Activated naive CD4-positive, alpha-beta T cell treated with anti-CD3 and anti-CD28 coated beads for 36 hours (primary cell): Measurements from ENCODE around the gene ABCB9. TPM values are rescaled to one million over a fixed set of nuclear protein-coding genes. Genes with fewer than 3 reads are reported as not detected.
"Not testable (repeated sequence)": the region's sequence is repeated elsewhere in the genome, so short reads cannot be mapped to it uniquely, and the experiment has no call there.

ENCODE experiments used
- CTCF ChIA-PET: fragments of 350-600 bp; sonication (Branson Sonifier 250); formaldehyde crosslinking; loops from one replicate; lab custom pipeline; 2021; ENCODE audit warnings: antibody characterized with exemption; lab: Charles Lee
- DNase-seq: peaks from one replicate; pipeline ENCODE4 v3.0.0-alpha.2; 2020
- H3K27ac Mint-ChIP-seq: one replicate; pipeline ENCODE4 v1.8.0; 2021; ENCODE audit warnings: mild to moderate bottlenecking, mixed read lengths
- H3K27me3 Mint-ChIP-seq: one replicate; pipeline ENCODE4 v1.8.0; 2021; ENCODE audit warnings: low read depth, mixed read lengths
- H3K36me3 Mint-ChIP-seq: one replicate; pipeline ENCODE4 v1.8.0; 2021; ENCODE audit warnings: low read depth, mixed read lengths
- H3K4me1 Mint-ChIP-seq: one replicate; pipeline ENCODE4 v1.8.0; 2021; ENCODE audit warnings: low read depth, mixed read lengths
- H3K4me3 Mint-ChIP-seq: one replicate; pipeline ENCODE4 v1.8.0; 2021; ENCODE audit warnings: mild to moderate bottlenecking, moderate library complexity, mixed read lengths
- H3K9me3 Mint-ChIP-seq: one replicate; pipeline ENCODE4 v1.8.0; 2021; ENCODE audit warnings: mixed read lengths
- intact Hi-C: fragments of 100-400 bp; cut with micrococcal nuclease; formaldehyde crosslinking; loops from one replicate; pipeline ENCODE4 v1.15.1; 2023
- total RNA-seq, 2 experiments: library from RNA; stranded (reverse); gene quantifications; one replicate each; pipeline ENCODE4 v1.2.3, GENCODE V29; 2021

The ABCB9 gene
- total RNA-seq, 2 experiments from 2014 or later = 5.1 to 5.9 TPM

DNA sequence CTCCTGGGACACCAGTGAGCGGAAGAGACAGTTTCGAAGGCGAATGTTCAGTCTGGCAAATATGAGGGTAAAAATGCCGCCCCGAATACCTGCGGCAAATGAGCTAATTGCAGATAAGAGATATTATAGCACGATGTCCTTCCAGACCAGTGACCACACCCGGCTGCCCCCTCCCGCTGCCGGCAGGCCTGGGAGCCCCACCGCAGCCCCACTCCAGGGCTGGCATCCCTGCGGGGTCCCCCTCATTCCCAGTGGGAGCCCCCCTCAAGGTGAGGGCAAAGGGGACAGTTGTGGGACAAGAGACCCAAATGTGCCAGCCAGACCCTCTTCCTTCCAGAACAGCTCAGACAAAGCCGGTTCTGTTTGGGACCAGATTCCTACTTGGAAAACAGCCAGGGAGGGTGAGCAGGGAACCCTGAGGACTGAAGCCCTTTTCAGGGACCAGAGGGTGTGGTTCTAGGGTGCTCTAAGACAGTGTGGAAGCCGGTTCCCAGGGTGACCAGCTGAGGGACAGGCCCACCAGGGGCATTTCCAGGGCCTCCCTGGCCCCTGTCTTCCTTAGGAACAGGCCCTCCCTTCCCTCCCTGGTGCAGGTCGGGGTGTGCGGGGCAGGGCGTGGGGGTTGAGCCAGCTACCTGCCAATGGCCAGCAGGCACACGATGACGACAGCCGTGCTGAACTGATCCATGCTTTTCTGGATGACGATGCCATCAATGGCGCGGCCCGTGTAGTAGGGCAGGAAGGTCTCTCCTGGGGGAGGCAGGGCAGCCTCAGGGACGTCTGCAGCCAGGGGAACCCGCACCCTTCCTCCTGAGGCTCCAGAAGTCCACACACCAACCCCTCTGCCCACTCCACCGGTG is 16.2 kb downstream of the ABCB9 start:
- Mint-ChIP-seq H3K4me1 (peaks cover 18% of the 10 kb centered on the region), H3K27me3 (no peaks in the 10 kb centered on the region), H3K36me3 (no peaks in the 10 kb centered on the region), H3K27ac (no peak overlapping the region), H3K4me3 (no peak overlapping the region), H3K9me3 (no peaks in the 10 kb centered on the region)
- intact Hi-C loops = no loop called here
- CTCF ChIA-PET = interaction anchor here (0.6 to 15.0 kb wide), 6 partner anchors 69 to 570 kb away, joined by 3 to 185 read pairs (median 4); no protein-coding TSS in a partner anchor
- no peak for DNase-seq

DNA sequence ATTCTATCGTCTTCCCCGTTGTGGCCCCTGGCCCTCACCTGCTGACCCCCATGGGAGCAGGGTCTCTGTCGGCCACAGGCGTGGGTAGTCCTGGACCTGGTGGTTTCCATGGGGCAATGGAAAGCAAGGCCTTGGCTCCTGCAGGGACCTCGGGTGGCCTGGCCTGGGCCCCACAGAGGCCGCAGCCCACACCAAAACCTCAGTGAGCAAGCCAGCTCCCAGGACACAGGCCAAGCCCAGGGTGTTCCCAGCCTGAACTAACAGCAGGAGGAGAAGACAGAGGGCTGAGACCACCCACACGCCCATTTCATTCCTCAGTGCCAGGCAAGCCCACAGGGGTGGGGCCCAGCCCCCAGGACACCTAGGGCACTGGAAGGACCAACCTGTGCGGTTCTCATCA is 16.9 kb downstream of the ABCB9 start:
- H3K4me3 Mint-ChIP-seq = no peak overlapping the region
- no peaks in the 10 kb centered on the region for H3K9me3 Mint-ChIP-seq
- H3K4me1 Mint-ChIP-seq = peaks cover 18% of the 10 kb centered on the region
- no peak for DNase-seq
- no peak overlapping the region for H3K27ac Mint-ChIP-seq
- intact Hi-C loops = no loop called here
- H3K36me3 Mint-ChIP-seq = no peaks in the 10 kb centered on the region
- no peaks in the 10 kb centered on the region for H3K27me3 Mint-ChIP-seq
- CTCF ChIA-PET = interaction anchor here (0.6 to 15.0 kb wide), 4 partner anchors 78 to 571 kb away, joined by 3 to 185 read pairs (median 4); no protein-coding TSS in a partner anchor

DNA sequence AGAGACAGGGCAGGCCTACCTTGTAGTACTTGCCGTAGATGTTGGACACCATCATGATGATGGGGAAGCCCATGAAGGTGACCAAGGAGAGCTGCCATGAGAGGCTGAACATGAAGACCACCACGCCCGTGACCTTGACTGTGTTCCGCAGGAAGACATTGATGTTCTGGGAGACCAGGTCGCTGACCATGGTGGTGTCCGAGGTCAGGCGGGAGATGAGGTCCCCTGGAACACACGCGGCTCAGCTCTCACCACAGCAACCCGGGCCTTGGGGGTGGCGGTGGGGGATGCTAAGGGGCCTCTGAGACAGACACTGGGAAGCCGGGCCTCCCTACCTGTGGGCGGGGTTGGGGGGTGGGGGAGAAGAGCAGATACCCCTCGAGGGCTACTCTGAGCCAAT is 17.7 kb downstream of the ABCB9 start:
- peaks cover 18% of the 10 kb centered on the region for H3K4me1 Mint-ChIP-seq
- no peaks in the 10 kb centered on the region for H3K36me3 Mint-ChIP-seq
- CTCF ChIA-PET = interaction anchor here (1.7 to 15.0 kb wide), 2 partner anchors 77 to 88 kb away, joined by 4 to 185 read pairs; no protein-coding TSS in a partner anchor
- no peaks in the 10 kb centered on the region for H3K9me3 Mint-ChIP-seq
- intact Hi-C loops = no loop called here
- DNase-seq = no peak
- no peaks in the 10 kb centered on the region for H3K27me3 Mint-ChIP-seq
- no peak overlapping the region for H3K4me3 Mint-ChIP-seq
- H3K27ac Mint-ChIP-seq = no peak overlapping the region

DNA sequence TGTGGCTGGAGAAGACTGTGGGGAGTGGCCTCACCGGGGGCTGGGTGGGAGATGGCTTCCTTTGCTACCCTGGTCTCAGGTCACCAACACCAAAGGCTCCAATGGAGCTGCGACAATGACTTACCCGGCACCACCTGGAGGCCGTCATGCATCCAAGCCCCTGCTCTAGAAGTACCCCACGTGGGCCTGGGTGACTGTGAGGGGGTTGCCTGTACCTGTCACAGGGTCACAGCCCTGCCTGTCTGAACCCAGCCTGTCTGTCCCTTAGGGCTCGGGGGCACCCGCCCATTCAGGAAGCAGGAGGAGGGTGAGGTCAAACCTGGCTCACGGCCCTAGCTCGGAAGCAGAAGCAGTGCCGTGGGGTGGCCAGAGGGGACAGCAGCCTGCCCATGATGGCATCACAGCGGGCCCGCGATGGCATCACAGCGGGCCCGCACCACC is 18.9 kb downstream of the ABCB9 start:
- peaks cover 18% of the 10 kb centered on the region for H3K4me1 Mint-ChIP-seq
- CTCF ChIA-PET = interaction anchor here (1.3 to 15.0 kb wide), 2 partner anchors 65 to 87 kb away, joined by 6 to 185 read pairs; no protein-coding TSS in a partner anchor
- no peaks in the 10 kb centered on the region for H3K27me3 Mint-ChIP-seq
- DNase-seq = peak; percentile 17
- no peaks in the 10 kb centered on the region for H3K9me3 Mint-ChIP-seq
- peak overlapping the region; percentile 83 for H3K27ac Mint-ChIP-seq
- no peak overlapping the region for H3K4me3 Mint-ChIP-seq
- intact Hi-C loops = loop anchor here (1.0 to 2.0 kb wide), 4 partner anchors 27 to 73 kb away; no protein-coding TSS in a partner anchor
- no peaks in the 10 kb centered on the region for H3K36me3 Mint-ChIP-seq

DNA sequence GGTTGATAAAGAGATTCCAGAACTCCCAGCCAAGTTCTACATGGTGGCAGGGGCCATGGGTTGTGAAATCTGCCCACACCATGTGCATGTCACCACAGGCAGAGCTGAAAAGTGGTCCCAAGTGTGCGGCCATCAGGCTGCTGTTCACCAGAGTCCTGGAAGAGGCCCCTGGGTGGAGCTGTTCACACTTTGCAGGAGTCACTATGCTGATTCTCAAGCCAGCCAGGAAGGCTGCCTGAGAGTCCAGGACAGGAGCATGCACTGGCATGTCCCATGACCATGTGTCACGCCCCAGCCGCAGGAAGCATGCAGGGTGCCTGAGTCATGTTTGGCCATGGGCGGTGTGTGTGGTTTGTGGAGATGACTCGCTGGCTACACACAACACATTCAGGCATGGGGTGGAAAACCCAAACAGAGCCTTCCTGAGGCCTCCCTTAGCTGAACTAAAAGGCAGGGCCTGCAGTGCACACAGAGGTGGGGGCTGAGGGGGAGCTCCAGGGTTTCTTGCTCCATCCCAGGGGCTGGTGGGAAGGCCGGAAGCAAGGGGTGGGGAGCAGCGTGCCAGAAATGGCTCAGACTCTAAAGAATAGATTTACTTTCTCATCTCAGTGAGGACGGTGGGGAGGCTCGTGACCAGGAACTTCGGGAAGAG is 19.4 kb downstream of the ABCB9 start:
- Mint-ChIP-seq H3K4me3 (no peak overlapping the region), H3K36me3 (no peaks in the 10 kb centered on the region), H3K27me3 (no peaks in the 10 kb centered on the region), H3K4me1 (peaks cover 17% of the 10 kb centered on the region), H3K27ac (peak overlapping the region; percentile 83), H3K9me3 (no peaks in the 10 kb centered on the region)
- peak; percentile 96 for DNase-seq
- CTCF ChIA-PET = interaction anchor here (0.9 to 15.0 kb wide), 3 partner anchors 65 to 86 kb away, joined by 4 to 185 read pairs (median 6); no protein-coding TSS in a partner anchor
- intact Hi-C loops = loop anchor here (1.0 to 2.0 kb wide), 4 partner anchors 27 to 73 kb away; no protein-coding TSS in a partner anchor

DNA sequence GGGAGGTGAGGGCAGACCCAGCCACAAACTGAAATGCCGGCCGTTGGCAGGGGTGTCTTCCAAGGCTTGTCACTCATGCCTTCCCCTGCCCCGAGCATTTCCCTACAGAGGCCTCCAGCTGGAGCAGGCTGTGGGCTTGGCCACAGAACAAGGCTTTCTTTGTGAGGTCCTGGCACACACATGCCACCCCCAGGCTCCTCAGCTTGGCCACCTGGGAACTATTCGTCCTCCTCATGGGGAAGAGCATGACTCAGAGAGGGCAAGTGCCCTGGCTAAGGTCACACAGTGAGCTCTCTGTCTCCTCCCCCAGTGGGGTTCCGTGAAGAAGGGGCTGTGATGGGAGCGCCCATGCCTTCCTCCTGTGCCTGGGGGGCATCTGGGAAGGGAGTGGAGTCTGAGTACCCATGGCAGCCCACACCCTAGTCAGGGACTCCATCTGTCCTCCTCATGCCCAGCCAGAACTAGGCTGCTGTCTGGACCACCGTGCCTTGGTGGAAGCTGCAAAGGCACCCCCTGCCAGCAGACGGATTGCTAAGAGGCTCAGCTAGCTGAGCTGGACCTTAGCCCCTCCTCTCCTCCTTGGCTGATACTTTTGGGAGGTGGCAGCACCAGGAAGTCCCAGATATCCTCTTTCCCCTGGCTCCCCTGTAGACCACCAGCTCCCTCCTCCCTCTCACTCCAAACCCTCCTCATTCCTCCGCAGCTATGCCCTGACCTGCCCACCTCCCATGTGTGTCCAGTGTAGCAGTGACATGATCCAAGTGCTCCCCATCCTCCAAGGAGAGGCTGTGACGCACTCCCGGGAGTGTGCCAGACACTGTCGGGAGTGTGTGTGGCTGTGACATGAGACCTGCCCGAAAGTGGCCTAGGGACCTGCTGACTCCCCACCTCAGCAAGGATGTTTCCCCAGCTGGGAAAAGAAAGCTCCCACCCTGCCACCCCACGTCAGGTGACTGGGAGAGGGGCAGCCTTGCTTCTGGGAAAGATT is 21.4 kb downstream of the ABCB9 start:
- peaks cover 17% of the 10 kb centered on the region for H3K4me1 Mint-ChIP-seq
- no peak for DNase-seq
- CTCF ChIA-PET = interaction anchor here (0.5 to 15.0 kb wide), 6 partner anchors 10 to 241 kb away, joined by 3 to 185 read pairs (median 5); no protein-coding TSS in a partner anchor
- H3K9me3 Mint-ChIP-seq = no peaks in the 10 kb centered on the region
- no peak overlapping the region for H3K4me3 Mint-ChIP-seq
- no peaks in the 10 kb centered on the region for H3K36me3 Mint-ChIP-seq
- H3K27me3 Mint-ChIP-seq = no peaks in the 10 kb centered on the region
- no peak overlapping the region for H3K27ac Mint-ChIP-seq
- intact Hi-C loops = no loop called here

DNA sequence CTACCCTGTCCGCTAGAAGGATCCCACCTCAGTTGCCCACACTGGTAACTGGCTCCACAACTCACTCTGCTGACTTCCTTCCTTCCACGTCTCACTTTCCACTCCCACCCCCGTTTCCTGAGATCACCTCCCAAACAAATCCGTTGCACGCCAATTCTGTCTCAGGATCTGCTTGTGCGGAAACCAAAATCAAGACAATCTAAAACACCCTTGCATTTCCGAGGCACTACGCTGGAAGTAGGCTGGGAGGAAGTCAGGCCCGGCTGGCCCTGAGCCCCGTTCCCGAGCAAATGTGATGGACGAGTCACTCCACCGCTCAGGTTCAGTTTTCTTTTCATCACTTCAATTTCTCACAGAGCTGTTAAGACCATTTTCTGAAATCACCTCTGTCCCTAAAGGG is 23.1 kb downstream of the ABCB9 start:
- CTCF ChIA-PET = interaction anchor here (15.0 kb wide), 1 partner anchor 83 kb away, joined by 185 read pairs; no protein-coding TSS in a partner anchor
- intact Hi-C loops = no loop called here
- H3K4me1 Mint-ChIP-seq = peaks cover 17% of the 10 kb centered on the region
- no peaks in the 10 kb centered on the region for H3K9me3 Mint-ChIP-seq
- no peak for DNase-seq
- no peak overlapping the region for H3K4me3 Mint-ChIP-seq
- no peaks in the 10 kb centered on the region for H3K27me3 Mint-ChIP-seq
- H3K36me3 Mint-ChIP-seq = no peaks in the 10 kb centered on the region
- H3K27ac Mint-ChIP-seq = no peak overlapping the region

DNA sequence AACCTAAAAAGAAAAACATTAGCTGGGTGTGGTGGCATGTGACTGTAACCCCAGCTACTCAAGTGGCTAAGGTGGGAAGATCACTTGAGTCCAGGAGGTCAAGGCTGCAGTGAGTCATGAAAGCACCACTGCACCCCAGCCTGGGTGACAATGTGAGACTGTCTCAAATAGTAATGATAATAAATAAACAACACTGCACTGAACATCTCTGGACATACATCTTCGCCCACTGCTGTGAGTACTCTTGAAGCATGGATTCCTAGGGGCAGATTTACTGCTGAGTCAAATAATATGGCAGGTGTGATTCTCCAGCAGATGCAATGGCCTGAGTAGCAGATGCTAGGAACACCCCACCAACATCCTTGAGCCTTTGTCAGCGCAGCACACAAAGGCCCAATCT is 23.6 kb downstream of the ABCB9 start:
- H3K36me3 Mint-ChIP-seq = no peaks in the 10 kb centered on the region
- intact Hi-C loops = no loop called here
- no peak for DNase-seq
- no peak overlapping the region for H3K4me3 Mint-ChIP-seq
- H3K9me3 Mint-ChIP-seq = no peaks in the 10 kb centered on the region
- H3K4me1 Mint-ChIP-seq = peaks cover 14% of the 10 kb centered on the region
- no peaks in the 10 kb centered on the region for H3K27me3 Mint-ChIP-seq
- CTCF ChIA-PET = no interaction called here
- H3K27ac Mint-ChIP-seq = no peak overlapping the region

DNA sequence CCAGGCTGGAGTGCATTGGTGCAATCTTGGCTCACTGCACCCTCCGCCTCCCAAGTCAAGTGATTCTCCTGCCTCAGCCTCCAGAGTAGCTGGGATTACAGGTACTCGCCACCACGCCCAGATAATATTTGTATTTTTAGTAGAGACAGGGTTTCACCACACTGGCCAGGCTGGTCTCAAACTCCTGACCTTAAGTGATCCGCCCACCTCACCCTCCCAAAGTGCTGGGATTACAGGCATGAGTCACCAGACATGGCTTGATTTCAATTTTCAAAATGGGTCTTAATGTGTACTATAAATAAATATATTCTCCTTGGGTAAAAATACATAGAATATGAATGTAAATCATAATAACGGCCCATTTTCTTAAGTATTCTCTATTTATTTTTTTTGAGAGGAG is 24.9 kb downstream of the ABCB9 start:
- H3K36me3 Mint-ChIP-seq, H3K4me3 Mint-ChIP-seq, CTCF ChIA-PET, H3K4me1 Mint-ChIP-seq, H3K27ac Mint-ChIP-seq, DNase-seq, intact Hi-C loops, H3K9me3 Mint-ChIP-seq, H3K27me3 Mint-ChIP-seq: not testable (repeated sequence)

DNA sequence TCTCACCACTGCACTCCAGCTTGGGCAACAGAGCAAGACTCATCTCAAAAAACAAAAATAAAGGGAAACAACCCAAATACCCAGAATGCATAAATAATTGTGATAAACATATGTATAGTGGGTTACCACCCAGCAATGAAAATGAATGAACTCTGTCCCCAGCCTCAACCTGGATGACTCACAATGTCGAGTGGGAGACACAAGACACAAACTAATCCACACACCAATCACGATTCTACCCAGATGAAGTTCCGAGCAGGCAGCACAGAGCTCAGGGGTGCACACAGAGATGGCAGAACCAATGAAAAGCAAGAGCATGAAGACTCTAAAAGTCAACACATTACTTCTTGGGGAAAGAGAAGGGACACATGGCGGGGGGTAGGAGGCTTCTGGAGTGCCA is 27.1 kb downstream of the ABCB9 start:
- no peaks in the 10 kb centered on the region for H3K36me3 Mint-ChIP-seq
- H3K4me3 Mint-ChIP-seq = no peak overlapping the region
- no peak for DNase-seq
- no peak overlapping the region for H3K27ac Mint-ChIP-seq
- H3K27me3 Mint-ChIP-seq = no peaks in the 10 kb centered on the region
- no peaks in the 10 kb centered on the region for H3K9me3 Mint-ChIP-seq
- intact Hi-C loops = no loop called here
- H3K4me1 Mint-ChIP-seq = no peaks in the 10 kb centered on the region
- CTCF ChIA-PET = interaction anchor here (0.6 kb wide), 1 partner anchor 787 kb away, joined by 3 read pairs; no protein-coding TSS in a partner anchor

DNA sequence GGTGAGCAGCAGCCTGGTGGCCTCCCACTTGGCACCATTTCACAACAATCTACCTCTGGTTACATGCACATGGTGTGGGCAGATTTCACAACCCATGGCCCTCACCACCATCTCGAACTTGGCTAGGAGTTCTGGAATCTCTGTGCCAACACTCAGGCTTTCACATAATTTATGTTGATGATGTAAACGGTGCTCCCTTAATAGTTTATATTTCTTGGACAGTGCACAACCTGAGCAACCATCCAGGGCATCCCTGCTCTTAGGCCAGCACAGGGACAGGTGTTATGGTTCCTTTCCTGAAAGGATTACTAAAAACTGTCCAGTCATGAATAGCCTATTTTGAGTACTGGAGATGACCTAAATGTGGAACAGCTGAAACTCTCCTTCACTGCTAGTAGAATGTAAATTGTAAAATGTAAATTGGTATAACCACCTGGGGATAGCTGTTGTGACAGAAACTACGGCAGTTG is 28.6 kb downstream of the ABCB9 start:
- DNase-seq = no peak
- no peaks in the 10 kb centered on the region for H3K4me1 Mint-ChIP-seq
- no peak overlapping the region for H3K27ac Mint-ChIP-seq
- intact Hi-C loops = no loop called here
- no peaks in the 10 kb centered on the region for H3K9me3 Mint-ChIP-seq
- H3K4me3 Mint-ChIP-seq = no peak overlapping the region
- no peaks in the 10 kb centered on the region for H3K27me3 Mint-ChIP-seq
- CTCF ChIA-PET = interaction anchor here (0.6 kb wide), 1 partner anchor 78 kb away, joined by 3 read pairs; no protein-coding TSS in a partner anchor
- H3K36me3 Mint-ChIP-seq = no peaks in the 10 kb centered on the region
